Stomach (tissue), 4 donors: ENCODE results near the gene INSC.

Experiments used
- EP300 ChIP-seq: sonication (generic); formaldehyde crosslinking; IDR thresholded peaks from one replicate; pipeline ENCODE4 v1.6.1; 2017; ENCODE audit warnings: antibody characterized with exemption
- POLR2A ChIP-seq, 4 donors: fragments of 450-650 bp; IDR thresholded peaks; one replicate each; pipeline ENCODE4 v1.6.1; 2016; ENCODE audit warnings: antibody characterized with exemption in 4 of 4, control low read depth in 2 of 4, mild to moderate bottlenecking in 1 of 4, moderate library complexity in 1 of 4
- POLR2AphosphoS5 ChIP-seq, 3 donors: sonication (generic); formaldehyde crosslinking; IDR thresholded peaks; one replicate each; pipeline ENCODE4 v1.6.1; 2016; ENCODE audit warnings: antibody characterized with exemption in 3 of 3
- TF ChIP-seq, protein P1 (sequence below), 7 experiments: fragments of 450-650 bp in 4 of 7; fragments of 200-600 bp in 3 of 7; sonication (generic) in 3 of 7; IDR thresholded peaks; one replicate each; pipeline ENCODE4 v1.5.1; 2016 to 2019; ENCODE audit warnings: antibody characterized with exemption in 7 of 7, control low read depth in 2 of 7, mild to moderate bottlenecking in 1 of 7

DNA sequence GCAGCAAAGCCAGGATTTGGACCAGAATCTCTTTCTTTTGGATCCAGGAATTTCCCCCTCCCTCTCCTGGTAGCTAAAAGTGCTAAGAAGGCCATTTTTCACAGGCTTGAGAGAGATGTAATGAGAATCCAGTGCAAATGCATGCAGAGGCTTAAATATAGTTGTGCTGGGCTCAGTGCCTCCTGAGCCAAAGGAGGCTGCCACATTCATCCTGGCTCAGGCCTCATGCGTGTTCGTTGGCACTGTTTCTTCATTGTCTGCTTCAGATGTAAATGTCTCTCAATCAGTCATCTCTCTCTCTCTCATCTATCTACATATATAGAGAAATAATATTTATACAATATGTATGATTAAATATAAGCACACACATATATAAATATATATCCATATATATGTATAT lies 83.6 kb downstream of the INSC start:
- TF ChIP-seq, protein P1, sequence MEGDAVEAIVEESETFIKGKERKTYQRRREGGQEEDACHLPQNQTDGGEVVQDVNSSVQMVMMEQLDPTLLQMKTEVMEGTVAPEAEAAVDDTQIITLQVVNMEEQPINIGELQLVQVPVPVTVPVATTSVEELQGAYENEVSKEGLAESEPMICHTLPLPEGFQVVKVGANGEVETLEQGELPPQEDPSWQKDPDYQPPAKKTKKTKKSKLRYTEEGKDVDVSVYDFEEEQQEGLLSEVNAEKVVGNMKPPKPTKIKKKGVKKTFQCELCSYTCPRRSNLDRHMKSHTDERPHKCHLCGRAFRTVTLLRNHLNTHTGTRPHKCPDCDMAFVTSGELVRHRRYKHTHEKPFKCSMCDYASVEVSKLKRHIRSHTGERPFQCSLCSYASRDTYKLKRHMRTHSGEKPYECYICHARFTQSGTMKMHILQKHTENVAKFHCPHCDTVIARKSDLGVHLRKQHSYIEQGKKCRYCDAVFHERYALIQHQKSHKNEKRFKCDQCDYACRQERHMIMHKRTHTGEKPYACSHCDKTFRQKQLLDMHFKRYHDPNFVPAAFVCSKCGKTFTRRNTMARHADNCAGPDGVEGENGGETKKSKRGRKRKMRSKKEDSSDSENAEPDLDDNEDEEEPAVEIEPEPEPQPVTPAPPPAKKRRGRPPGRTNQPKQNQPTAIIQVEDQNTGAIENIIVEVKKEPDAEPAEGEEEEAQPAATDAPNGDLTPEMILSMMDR (IDR thresholded peaks at IDR 0.05): no peak
- no peak for TF ChIP-seq POLR2A (IDR thresholded peaks at IDR 0.05)
- no peak for TF ChIP-seq POLR2AphosphoS5 (IDR thresholded peaks at IDR 0.05)
- TF ChIP-seq EP300: no peak
